ENCODE measurements around the gene ASCL4. TPM values are rescaled to one million over a fixed set of nuclear protein-coding genes. Genes with fewer than 3 reads are reported as not detected.

ASCL4 gene
- total and polyA plus RNA-seq, 2 of the 13 experiments (the other 11 are each of a cell fraction or from before 2014, with no cell fraction given), result not detected

DNA sequence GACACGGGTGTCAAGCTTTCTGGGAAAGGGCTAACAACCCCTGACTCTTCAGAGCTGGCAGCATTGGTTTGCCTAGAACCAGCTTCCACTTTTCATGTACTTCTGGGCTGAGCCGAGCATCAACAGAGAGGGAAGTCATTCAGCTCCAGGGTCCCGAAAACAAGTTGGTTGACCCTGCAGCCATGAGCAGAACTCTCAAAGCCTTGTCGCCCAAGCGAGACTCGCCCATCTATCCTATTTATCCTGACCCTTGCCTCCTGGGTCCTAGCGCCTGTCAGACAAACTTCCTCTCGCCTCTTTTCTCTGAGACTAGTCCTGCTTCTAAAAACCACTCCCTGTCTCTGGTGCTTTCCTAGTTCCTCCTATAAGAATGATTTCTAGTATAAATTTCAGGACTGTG lies 47.9 kb downstream of the ASCL4 start:
- CTCF ChIA-PET (ENCODE audit: low intra/inter-chr PET ratio, low total read pairs), result no interaction called here
- DNase-seq (ENCODE audit: low spot score) (no peak), FAIRE-seq (no peak), ATAC-seq (no peak)
- Histone ChIP-seq H3K36me3 (replicated peaks in 1 of 2; ENCODE audit: control insufficient read depth in 1 of 2, insufficient read depth in 2 of 2, low read length in 2 of 2) (no peaks in the 10 kb centered on the region), H3K4me3 (replicated peaks in 1 of 3; ENCODE audit: insufficient read depth in 1 of 3, low read depth in 2 of 3, low read length in 3 of 3) (no peak overlapping the region), H3K27me3 (ENCODE audit: control insufficient read depth in 1 of 2, insufficient read depth in 2 of 2, low read length in 2 of 2) (peaks cover 0 to 12% of the 10 kb centered on the region in 2 experiments; a peak in 1 of 5 replicates), H3K79me2 (ENCODE audit: insufficient read depth, low read length) (no peaks in the 10 kb centered on the region), H3K4me2 (ENCODE audit: low read depth, low read length) (peak overlapping the region; percentile 11; the same call in 1 of the 2 replicates), H3K9ac (ENCODE audit: insufficient read depth, low read depth, low read length) (no peak overlapping the region), H3K27ac (ENCODE audit: extremely low read length, insufficient read depth, low read length) (no peak overlapping the region), H2AFZ (ENCODE audit: low read length) (no peak overlapping the region), H4K20me1 (ENCODE audit: insufficient read depth, low read length) (no peaks in the 10 kb centered on the region), H3K4me1 (ENCODE audit: insufficient read depth, low read length) (no peaks in the 10 kb centered on the region), H3K9me3 (ENCODE audit: low read length) (peaks cover 29% of the 10 kb centered on the region)
- intact Hi-C loops (cut with micrococcal nuclease; ENCODE audit: unreplicated experiment), result no loop called here
- no TSS peak for BruUV-seq (replicated peaks)
- 19% methylated on average over 8 of the region's 8 CpGs for WGBS (ENCODE audit: low lambda C conversion rate)
- in situ Hi-C loops (cut with HindIII; ENCODE audit: extremely low pct_ligation_motif_present, low pct_unique_long_range_greater_than_20kb), result no loop called here
- POLR2A ChIA-PET, result no interaction called here
- no peak for TF ChIP-seq CBX2 (IDR thresholded peaks at IDR 0.05; ENCODE audit: low read depth, low read length)
- TF ChIP-seq CBX2 (CRISPR knock-in tag; IDR thresholded peaks at IDR 0.05; ENCODE audit: low read depth), result no peak

Other genes starting within 250 kb of the ASCL4 start
- 70.2 and 123 TPM in 2 replicates for gene PWP1, start 88.9 kb upstream of the ASCL4 start, total RNA-seq (2016; rRNA removed; fragmentation: Illumina TruSeq; extraction: Trizol)
- 41.5 and 65.9 TPM in 2 replicates for gene PWP1, start 88.9 kb upstream of the ASCL4 start, polyA plus RNA-seq (2011; rRNA removed)
- 15.3 and 16.1 TPM in 2 replicates for gene PRDM4, start 13.6 kb upstream of the ASCL4 start, total RNA-seq (2016; rRNA removed; fragmentation: Illumina TruSeq; extraction: Trizol)
- gene PRDM4, start 13.6 kb upstream of the ASCL4 start, polyA plus RNA-seq (2011; rRNA removed), result 9.7 and 9.9 TPM in 2 replicates